GM21576 (cell line): Measurements from ENCODE around the gene TAOK1.

Experiments used
- ATAC-seq: cut with Tn5 transposase; IDR thresholded peaks from one replicate; pipeline ENCODE4 v1.9.1; 2021; ENCODE audit warnings: mild to moderate bottlenecking, moderate library complexity; ENCODE audit not compliant: unreplicated experiment

Gene TAOK1

DNA sequence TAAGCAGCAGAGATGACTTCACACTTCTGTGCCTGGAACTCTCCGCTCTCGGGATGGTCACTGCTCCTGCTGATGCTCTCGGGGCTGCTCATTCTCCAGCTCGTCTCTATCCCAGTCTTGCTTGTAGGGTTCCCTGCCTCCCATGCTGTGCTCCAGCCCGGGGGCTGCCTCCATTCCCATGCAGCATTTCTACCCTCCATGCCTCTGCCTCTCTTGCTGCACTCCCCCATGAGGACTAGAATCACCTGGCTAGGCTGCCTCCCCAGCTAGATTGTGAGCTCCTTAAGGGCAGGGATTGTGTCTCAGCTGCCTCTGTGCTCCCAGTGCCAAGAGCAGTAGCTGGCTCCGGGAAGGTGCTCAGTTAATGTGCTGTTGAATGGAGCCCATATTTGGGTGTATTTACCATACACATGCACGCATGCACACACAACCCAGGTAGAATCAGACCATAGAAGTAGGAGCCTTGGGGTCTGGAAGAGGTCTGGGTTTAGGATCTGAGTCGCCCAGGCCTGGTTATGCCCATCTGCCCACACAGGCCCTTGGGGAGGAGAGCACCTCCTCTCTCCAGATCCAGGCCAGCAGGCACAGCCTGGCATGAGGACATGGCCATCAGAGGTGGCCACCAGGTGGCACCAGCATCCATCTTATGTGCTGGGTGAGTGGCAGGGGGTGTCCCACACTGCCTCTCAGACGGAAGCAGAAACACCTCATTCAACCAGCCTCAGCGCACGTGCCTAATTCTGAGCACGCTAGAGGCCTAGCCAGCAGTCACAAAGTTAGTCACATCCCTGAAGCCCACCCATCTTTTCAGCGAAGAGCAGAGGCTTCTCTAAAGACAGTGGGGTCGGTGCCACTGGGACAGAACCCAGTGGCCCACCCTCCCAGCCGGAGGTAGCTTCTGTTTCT, 190.0 kb downstream of the TAOK1 start:
- peak; percentile 66 for ATAC-seq

DNA sequence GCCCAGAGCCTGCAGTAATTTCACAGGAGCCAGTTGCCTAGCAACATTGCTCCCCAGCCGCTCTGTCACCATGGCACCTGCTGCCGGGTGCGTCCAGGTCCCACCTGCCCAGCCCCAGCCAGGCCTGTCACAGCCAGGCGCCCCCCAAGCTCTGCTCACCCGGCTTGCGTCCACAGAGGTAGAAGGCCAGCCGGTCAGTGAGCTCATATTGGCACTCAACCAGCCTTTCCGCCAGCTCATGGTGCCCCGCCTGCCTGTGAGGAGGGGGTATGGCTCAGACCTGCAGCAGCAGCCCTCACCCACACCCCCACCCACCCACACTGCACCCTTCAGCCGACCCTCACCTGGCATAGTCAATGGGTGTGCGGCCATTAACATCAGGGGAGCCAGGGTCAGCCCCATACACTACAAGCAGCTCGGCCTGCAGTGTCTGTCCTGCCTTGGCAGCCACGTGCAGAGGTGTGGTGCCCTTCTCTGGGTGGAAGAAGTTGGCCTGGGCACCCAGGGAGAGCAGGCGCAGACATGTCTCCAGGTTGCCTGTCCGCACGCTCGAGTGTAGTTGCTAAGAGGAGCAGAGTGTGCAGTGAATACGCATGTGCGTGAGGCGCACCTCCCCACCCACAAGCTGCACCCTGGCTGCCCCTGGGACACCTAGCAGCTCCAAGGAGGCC, 191.6 kb downstream of the TAOK1 start:
- ATAC-seq: no peak

DNA sequence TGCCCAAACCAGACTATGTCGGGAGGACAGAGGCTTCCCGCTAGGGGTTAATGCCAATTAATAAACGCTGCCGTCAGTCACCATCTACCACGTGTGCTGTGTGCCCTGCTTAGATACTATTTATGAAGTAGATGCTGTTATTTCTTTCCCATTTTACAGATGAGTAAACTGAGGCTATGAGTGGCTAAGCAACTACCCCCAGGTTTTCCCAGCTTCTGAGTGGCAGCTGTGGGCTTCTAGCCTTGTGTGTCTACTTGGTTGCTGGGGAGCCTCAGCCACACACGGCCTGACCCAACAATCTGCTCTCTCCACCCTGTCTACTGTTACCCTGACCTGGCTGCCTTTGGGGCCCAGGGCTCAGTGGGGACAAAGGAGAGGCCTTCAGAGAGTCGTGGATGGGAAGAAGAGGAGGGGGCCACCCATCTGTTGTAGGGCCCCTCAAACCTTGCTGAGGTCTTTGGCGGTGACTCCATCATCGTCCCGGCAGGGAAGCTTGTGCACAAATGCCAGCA, 192.1 kb downstream of the TAOK1 start:
- ATAC-seq: no peak

DNA sequence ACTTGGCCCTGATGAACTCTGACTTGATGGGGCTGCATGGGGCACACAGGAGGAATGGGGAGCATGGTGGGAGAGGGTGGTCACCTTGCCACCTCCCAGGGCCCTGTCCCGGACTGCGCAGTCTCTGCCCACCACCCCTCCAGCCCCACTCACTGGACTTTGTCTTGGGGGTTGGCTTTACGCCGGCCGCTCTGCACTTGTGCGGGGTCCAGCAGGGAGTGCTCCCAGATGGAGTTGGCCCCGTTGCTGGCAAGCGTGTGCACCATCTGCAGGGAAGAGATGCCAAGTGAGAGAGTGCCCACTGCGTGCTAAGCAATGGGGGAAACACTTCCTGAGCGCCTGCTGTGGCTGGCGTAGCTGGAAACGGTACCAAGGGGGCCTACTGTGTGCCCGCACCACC, 192.6 kb downstream of the TAOK1 start:
- ATAC-seq: no peak

DNA sequence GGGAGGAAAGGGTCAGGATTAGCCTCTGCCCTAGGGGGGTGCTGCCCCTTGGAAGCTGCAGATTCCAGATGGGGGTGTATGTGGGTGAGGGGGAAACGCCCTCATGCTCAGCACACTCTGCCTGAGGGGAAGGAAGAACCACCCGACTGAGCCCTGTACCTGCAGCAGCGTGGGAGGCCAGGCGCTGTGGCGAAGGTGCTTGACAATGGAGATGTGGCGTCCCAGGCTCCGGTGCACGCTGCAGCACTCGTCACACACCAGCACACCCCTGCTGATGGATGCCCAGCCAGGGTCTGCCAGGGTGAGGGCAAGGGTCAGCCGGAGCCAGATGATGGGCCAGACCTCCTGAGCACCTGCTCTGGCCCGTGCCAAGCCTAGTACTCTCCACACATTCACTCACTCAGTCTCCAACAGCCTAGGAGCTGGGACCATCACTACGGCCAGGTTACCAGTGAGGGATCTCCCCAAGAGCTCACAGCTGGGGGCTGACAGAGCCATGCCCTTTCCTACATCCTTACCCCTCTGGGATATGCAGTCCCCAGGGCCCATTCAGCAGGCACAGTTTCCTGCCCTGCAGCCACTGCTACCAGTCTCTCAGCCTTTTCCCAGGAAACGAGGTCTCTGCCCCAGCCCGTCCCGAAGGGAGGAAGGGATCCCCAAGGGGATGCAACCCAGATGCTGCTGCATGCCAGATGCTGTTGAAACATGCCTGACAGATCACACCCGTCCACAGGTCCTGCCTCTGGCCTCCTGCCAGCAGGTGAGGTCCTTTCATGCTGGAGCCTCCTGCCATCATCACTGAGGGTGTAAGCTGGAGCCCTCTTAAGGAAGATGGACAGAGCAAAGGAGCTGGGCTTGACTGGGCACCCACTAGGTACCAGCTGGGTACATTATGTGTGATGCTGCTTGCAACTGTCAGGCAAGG, 193.4 kb downstream of the TAOK1 start:
- ATAC-seq: no peak

DNA sequence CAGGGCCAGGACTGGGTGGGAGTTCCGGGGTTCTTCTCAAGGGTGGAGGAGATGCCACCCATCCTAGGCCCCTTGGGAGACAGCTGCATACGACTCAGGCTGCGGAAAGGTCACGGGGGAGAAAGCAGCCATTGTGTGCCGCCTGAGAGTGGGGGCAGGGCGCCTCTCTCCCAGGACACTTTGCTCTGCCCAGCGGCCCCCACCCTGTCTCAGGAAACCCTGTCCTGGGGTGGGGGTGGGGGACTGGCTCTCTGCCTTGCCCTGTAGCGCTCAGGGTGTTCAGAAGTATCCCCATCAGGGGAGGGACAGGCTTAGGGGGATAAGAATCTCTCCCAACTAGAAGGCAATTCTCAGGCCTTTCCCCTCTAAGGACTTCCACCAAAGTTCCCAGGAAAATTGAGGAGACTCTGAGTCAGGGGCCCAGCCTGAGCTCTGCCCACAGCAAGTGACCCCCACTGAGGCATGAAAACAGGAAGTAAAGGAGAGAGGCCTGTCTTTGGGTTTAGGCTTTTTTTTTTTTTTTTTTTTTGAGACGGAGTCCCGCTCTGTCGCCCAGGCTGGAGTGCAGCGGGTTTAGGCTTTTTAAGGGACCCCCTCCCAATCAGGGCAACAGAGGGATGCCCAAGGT, 194.4 kb downstream of the TAOK1 start:
- no peak for ATAC-seq

DNA sequence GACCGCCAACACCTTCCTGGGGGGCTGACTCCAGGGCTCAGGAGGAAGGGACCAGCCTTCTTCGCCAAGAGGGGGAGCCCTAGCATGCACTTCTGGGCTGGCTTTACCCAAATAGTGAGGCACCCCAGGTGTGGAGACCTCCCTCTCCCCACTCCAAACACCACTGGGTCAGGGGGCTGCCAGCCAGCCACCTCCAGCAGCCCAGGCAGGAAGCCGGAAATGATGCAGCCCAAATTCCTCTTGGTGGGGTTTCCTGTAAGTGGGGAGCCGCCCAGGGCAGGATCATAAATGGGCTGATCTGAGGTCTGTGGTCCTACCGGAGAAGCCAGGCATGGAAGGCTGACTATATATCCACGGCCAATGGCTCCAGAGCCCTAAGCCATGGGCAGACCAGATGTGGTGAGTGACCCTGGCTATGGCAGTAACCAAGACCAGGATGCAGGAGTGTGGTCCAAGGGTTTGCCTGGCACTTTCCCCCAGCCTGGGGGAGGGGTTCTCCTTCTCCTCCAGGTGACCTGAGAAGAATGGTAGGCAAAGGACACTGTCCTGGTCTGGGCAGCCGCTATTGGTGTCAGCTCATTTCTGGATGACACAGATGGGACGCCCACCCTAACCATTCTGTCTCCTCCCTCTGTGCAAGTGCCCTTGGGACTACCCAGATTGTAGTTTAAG, 195.1 kb downstream of the TAOK1 start:
- no peak for ATAC-seq

DNA sequence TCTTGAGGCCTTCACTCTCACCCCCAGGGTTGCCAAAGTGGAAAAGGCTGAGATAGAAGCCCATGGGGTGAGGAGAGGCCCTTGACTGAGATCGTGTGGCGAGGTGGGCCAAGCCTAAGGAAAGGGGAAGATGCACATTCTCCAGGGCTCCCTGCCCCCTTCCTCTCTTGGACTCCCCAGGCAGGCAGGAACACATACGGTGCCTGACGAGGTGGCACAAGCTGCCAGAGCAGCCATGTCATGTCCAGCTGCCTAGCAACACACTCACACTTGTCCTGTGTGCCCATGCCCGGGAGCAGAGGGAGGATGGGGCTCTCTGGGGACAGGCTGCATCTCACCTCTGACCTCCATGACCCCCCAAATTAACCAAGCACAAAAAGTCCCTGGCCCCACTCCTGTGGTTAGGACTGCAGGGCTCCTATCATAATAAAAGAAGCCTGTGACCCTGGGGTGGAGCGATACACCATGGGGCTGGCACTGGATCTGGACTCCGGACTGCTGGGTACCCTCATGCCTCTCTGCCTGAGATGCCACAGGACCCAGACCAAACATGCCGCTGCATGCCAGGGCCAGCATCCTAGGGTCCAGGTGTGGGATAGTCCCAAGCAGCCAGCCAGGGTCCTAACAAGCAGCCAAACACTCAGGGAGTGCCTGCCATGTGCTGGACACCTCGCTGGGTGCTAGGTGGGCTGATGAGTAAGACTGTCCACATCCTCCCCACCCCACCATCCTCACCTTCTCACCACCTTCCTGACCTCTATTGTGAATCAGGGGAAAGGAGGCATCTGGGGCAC, 196.7 kb downstream of the TAOK1 start:
- ATAC-seq: no peak

DNA sequence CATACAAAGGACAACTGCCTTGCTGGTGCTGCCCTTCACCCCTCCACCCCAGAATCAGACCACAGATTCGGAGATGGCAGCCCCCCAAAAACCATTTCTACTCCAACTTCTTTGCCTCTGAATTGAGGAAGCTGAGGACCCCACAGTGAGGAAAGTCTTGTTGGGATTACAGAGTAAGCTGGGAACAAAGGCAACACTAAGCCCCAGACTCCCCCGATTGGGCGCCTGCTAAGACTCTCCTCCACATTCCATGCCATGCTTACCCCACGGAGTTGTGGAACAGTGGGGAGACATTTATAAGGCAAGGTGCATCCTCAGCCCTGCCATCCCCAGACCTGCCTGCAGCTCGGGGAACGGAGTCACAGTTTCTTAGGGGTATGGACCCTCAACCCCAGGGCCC, 197.4 kb downstream of the TAOK1 start:
- no peak for ATAC-seq

DNA sequence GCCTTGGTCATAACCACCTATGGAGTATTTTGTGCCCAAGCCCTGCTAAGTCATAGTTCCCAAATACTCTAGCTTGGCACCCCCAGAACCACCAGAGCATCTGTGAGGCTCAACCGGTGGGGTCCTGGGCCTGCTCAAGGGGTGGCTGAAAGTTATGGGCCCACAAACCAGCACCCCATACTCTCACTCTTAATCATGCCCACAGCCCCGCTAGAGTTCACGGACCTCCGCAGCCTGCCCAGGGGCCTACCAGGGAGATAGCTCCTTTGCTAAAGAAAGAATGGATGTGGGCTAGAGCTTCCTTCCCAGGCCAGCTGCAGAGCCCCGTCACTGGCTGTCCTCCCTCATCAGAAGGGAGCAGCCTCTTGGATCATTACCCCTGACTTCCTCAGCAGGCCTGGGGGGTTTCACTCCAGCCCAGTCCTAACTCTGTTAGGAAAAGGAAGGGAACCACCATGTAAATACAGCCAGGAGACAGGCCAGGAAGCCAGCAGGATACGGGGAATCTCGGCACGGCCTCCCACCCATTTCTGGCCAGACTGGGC, 197.9 kb downstream of the TAOK1 start:
- no peak for ATAC-seq

DNA sequence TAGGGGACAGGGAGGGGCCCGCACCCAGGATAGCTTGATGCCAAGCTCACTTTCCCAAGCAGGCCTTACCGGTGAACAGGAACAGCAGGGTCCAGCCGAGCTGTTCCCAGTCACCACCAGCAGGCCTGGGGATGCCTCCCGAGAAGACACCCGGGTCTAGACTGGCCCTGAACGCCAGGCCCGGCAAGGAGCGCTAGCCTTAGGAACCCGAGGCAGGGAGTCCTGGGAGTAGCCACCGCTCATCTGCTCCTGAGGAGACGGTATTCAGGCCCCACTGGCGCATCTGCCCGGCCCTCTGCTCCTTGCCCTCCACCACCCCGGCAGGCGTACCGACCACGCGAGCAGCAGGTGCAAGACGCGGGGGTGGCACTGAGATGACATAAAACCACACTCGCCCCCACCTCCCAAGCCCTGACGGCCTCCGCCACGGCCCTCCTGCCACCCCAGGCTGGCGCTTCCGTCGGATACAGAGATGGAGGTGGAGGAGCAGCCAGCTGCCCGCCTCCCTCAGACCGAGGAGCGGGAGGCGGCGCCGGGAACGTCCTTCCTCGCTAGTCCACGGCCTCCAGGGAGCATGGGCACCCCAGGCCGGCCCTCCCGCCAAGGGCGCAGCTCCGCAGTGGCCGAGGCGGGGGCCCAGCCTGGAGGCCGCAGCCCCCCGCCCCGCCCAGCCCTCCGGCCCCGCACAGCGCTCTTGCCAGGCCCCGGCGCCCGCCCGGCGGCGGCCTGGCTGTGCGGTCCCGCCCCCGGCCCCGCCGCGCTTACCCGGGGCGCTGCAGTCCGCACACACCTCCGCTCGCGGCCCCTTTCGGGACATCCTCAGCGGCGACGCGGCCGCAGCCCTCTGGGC, 198.6 kb downstream of the TAOK1 start:
- no peak for ATAC-seq

DNA sequence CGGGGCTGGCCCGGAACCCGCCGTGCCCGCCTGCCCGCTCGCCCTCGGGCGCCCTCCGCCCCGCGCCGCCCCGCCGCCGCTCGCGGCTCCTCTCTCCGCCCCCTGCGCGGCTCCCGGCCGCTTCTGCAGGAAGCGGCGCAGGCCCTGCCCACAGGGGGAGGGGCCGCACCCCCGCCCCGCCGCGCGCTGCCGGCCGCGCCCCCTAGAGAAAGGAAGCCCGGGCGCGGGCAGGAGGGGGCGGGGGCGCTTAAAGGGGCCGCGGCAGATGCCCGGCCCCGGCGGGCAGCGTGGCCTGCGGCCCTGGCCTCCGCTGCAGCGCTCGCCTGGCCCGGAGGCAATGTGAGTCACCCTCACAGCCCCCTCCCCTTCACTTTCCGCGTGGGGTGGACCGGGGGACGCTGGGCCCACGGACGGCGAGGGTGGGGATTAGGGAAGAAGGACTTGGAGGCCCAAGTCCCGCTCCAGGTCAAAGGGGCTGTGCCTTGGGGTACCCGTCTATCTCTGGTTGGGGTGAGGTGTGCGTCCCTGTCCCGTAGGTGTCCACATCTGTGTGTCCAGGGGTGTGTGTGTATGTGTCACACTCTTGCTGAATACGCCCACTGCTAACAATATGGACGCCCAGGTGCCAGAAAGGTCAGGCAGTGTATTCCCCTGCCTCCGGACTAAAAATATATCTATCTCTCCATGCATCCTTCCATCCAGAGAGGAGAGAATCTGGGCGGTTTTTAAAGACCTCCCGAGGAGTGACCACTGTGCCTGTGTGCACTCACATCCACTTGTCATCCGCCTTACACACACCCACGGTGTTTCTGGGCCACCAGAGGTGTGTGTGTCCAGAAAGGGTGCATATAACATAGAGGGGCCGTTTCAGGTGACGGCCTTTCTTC, 199.6 kb downstream of the TAOK1 start, which contains the start of gene GIT1:
GIT1 (minus strand) TSS at position 125 of the 887 bp plus-strand sequence. CDS start 270 bp downstream, outside the sequence.
- ATAC-seq: peak; percentile 38

DNA sequence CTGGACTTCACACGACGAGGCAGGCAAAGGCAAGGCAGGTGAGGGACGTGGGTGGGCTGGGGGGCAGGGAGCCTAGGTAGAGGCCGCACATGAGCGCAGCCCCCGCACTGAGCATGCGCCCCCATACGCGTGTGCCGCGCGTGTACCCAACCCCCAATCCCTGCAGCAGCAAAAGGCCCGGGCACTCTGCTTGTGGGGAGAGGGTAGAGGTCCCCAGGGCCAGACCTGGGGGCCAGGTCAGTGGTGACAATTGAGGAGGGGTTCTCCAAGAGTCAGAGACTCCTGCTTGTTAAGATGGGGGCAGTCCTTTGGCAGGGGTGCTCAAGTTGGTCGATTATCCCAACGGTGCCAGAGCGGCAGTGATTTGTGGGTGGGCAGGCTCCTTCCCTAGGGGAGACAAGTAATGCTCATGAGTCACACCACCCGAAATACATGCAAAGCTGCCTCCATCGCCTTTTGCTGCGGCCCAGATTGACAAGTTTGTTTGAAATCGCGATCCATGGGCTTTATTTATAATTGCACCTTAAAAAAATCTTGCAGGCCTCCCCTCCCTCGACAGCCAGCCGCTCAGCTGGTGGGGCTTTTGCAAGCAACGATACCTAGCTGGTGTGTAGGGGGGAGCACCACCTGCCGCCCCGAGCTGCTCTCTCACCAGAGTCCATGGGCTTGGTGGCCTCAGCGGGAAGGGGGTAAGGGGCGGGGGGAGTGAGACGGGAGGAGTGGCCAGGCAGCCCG, 200.4 kb downstream of the TAOK1 start:
- no peak for ATAC-seq

DNA sequence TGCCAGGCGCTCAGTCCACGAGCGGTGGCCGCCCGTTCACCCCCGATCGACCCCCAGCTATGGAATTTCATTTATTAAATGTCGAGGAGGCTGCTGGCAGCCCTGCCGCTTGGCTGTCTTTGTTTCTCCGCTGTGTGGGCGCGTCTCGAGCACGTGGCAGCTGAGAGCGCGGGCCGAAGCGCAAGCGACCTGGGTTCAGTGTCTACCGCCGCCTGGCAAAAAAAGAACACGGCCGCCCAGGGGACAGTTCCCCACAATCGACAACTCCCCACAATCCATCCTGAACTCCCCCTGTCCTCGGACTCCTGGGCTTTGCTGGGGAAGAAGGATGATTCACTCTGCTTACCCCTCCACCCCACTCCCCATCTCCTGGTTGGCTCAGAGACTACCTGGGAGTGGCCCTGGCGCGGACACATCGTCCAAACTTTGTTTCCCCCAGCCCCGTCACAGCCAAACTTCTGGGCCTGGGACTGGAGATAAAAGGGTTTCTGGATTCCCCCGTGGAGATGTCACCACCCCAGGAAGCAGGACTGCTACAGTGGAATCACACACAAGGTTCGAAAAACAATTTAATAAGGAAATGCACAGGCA, 201.1 kb downstream of the TAOK1 start:
- ATAC-seq: no peak

DNA sequence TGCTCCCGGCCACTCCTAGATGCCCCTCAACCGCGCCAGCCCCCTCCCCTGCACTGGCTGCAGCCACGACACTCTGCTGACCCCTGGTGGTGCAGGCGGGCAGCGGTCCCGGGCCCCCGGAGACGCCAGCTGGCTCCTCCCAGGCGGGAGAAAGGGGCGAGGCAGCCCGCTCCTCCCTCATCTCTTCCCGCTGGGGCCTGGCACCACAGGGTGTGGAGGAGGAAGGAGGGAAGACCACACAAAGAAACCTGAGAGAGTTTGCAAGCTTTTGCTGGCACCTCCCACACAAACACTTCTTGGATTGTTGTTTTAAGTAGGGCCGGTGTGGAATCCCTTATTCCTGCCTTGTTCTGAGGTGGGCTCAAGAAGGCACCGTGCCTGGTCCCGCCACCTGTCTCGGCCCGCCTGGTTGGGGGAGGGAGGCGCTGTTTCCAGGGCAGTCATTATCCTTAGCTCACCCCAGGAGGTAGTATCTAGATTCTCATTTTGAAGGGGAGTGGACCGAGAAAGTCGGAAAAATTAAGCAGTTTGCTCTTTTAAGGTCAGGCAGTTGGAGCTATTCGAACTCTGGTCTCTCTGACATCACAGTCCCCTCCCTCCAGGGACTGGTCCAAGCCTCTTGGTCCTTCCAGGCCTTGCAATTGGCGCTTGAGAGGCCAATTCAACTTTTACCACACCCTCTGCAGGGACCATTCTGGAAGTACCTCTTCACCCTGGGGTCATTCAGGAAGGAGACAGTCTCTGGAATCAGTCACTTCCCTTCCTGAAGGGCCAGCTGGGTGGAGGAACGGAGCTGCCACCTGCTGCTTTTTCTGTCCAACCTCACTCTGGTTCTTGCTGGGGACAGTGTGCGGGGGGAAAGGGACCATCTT, 201.8 kb downstream of the TAOK1 start:
- ATAC-seq: no peak
